ENCODE results near the gene BSND. TPM values are rescaled to one million over a fixed set of nuclear protein-coding genes. Genes with fewer than 3 reads are reported as not detected.

Gene BSND
- total RNA-seq, 1 donor from 2014 or later, result not detected

GRCh38 chr1:55051169-55051568, 52.4 kb downstream of the BSND start:
- H3K36me3 Mint-ChIP-seq, result no peaks in the 10 kb centered on the region
- no peak for DNase-seq (ENCODE audit: extremely low spot score, unreplicated experiment)
- no peaks in the 10 kb centered on the region for H3K9me3 Mint-ChIP-seq
- H3K27me3 Mint-ChIP-seq, result peaks cover 2% of the 10 kb centered on the region
- H3K27ac Mint-ChIP-seq, result no peak overlapping the region
- no peak overlapping the region for H3K4me3 Mint-ChIP-seq
- no peak for TF ChIP-seq CTCF (conservative IDR thresholded peaks at IDR 0.05)
- peaks cover 5% of the 10 kb centered on the region for H3K4me1 Mint-ChIP-seq (ENCODE audit: unreplicated experiment)

- Mint-ChIP-seq H3K4me1 (ENCODE audit: unreplicated experiment) (peaks cover 5% of the 10 kb centered on the region), H3K36me3 (no peaks in the 10 kb centered on the region), H3K4me3 (no peak overlapping the region), H3K27me3 (peaks cover 2% of the 10 kb centered on the region), H3K27ac (no peak overlapping the region), H3K9me3 (no peaks in the 10 kb centered on the region)
- no peak for TF ChIP-seq CTCF (conservative IDR thresholded peaks at IDR 0.05)
- no peak for DNase-seq (ENCODE audit: extremely low spot score, unreplicated experiment)
These were observed 52.9 kb downstream of the BSND start for GRCh38 chr1:55051621-55052020.

GRCh38 chr1:55052221-55053142, 53.7 kb downstream of the BSND start:
- H3K9me3 Mint-ChIP-seq, result no peaks in the 10 kb centered on the region
- peaks cover 5% of the 10 kb centered on the region for H3K4me1 Mint-ChIP-seq (ENCODE audit: unreplicated experiment)
- no peak overlapping the region for H3K27ac Mint-ChIP-seq
- no peak for TF ChIP-seq CTCF (conservative IDR thresholded peaks at IDR 0.05)
- no peaks in the 10 kb centered on the region for H3K36me3 Mint-ChIP-seq
- peaks cover 2% of the 10 kb centered on the region for H3K27me3 Mint-ChIP-seq
- no peak for DNase-seq (ENCODE audit: extremely low spot score, unreplicated experiment)
- H3K4me3 Mint-ChIP-seq, result no peak overlapping the region

- Mint-ChIP-seq H3K27ac (no peak overlapping the region), H3K27me3 (no peaks in the 10 kb centered on the region), H3K9me3 (no peaks in the 10 kb centered on the region), H3K4me1 (ENCODE audit: unreplicated experiment) (peaks cover 5% of the 10 kb centered on the region), H3K4me3 (no peak overlapping the region), H3K36me3 (no peaks in the 10 kb centered on the region)
- no peak for DNase-seq (ENCODE audit: extremely low spot score, unreplicated experiment)
- no peak for TF ChIP-seq CTCF (conservative IDR thresholded peaks at IDR 0.05)
These were observed 54.7 kb downstream of the BSND start for GRCh38 chr1:55053265-55053954.

- Mint-ChIP-seq H3K4me3 (no peak overlapping the region), H3K9me3 (no peaks in the 10 kb centered on the region), H3K4me1 (ENCODE audit: unreplicated experiment) (no peaks in the 10 kb centered on the region), H3K36me3 (no peaks in the 10 kb centered on the region), H3K27ac (no peak overlapping the region), H3K27me3 (no peaks in the 10 kb centered on the region)
- TF ChIP-seq CTCF (conservative IDR thresholded peaks at IDR 0.05), result no peak
- peak; percentile 55 for DNase-seq (ENCODE audit: extremely low spot score, unreplicated experiment)
These were observed 55.7 kb downstream of the BSND start for GRCh38 chr1:55054396-55054795.
